Right cardiac atrium (tissue), 5 donors: ENCODE results near the gene PMF1. TPM values are rescaled to one million over a fixed set of nuclear protein-coding genes. Genes with fewer than 3 reads are reported as not detected.

Source experiments
- ATAC-seq, 2 donors: fragments of 200-7000 bp; cut with Tn5 transposase; one replicate each; pipeline versions ENCODE4 v1.8.0 to v1.9.1; 2020; ENCODE audit warnings: moderate library complexity in 2 of 2, mild to moderate bottlenecking in 1 of 2
- DNase-seq, 3 donors: peaks; one replicate each; pipeline ENCODE4 v3.0.0-alpha.2; 2020
- H3K27ac ChIP-seq: one replicate; pipeline ENCODE4 v1.5.1; 2013; ENCODE audit warnings: mild to moderate bottlenecking, low read length, control low read depth, moderate library complexity
- H3K27me3 ChIP-seq: one replicate; pipeline ENCODE4 v1.6.1; 2013; ENCODE audit not compliant: control insufficient read depth, insufficient read depth
- H3K4me1 ChIP-seq: one replicate; pipeline ENCODE4 v1.6.1; 2013; ENCODE audit warnings: low read length; ENCODE audit not compliant: control insufficient read depth, insufficient read depth
- H3K4me3 ChIP-seq: one replicate; pipeline ENCODE4 v1.5.1; 2013; ENCODE audit warnings: low read length, control low read depth
- H3K9me3 ChIP-seq: one replicate; pipeline ENCODE4 v1.6.1; 2013; ENCODE audit warnings: low read length; ENCODE audit not compliant: control insufficient read depth
- WGBS: extraction: QIAGEN DNeasy Blood & Tissue Kit; methylation state at CpG from one replicate; pipeline ENCODE4 v1.1.7; 2013; 5-methylcytosine and 5-hydroxymethylcytosine counted together
- intact Hi-C, 4 donors: fragments of 100-400 bp; cut with DNase I; formaldehyde crosslinking; loops; one replicate each; pipeline versions ENCODE4 v1.11.0 to v1.14.0; 2022 to 2023
- long read RNA-seq, 4 donors: library from polyadenylated mRNA; unstranded; transcript quantifications; one replicate each; pipeline ENCODE4 v2.0.0, GENCODE V29; 2020 to 2021
- polyA plus RNA-seq: library from polyadenylated mRNA; stranded (reverse); fragments of 200-250 nt; gene quantifications from one replicate; pipeline ENCODE4 v1.2.3, GENCODE V29; 2013
- total RNA-seq, 4 donors: library from RNA; stranded (reverse); fragmentation: NEBNext Ultra II Directional; extraction: Animal tissue kit (Norgen Biotek cat#: 25700); gene quantifications; one replicate each; pipeline ENCODE4 v1.2.1, GENCODE V29; 2021
- donor health status: healthy with polysubstance abuse.
- donor health status: DM: no; HTN: yes; CAD: no.
- donor health status: DM: no; HTN: no; CAD: no.
- donor health status: DM: no; HTN: yes; CAD: no; lungs with severe emphysema.
- donor health status: DM: yes; HTN: yes; CAD: no.

Gene PMF1
- total RNA-seq (10 to 100 TPM; 55.3 to 62.9 (median 59.5) TPM), polyA plus RNA-seq (93.6 TPM)
- long read RNA-seq, donor 1, transcript PMF1-202 (5 exons, 1,068 nt): major isoform, 33 of 35 reads
- long read RNA-seq, donor 1, partial matches to known transcripts: 2 of 35 reads
- long read RNA-seq, donor 1, other reads (novel, unspliced or antisense): 0 of 35 reads
- long read RNA-seq, donor 2, transcript PMF1-202 (5 exons, 1,068 nt): major isoform, 8 of 12 reads
- long read RNA-seq, donor 2, partial matches to known transcripts: 3 of 12 reads
- long read RNA-seq, donor 2, other reads (novel, unspliced or antisense): 1 of 12 reads
- long read RNA-seq, donor 3, transcript PMF1-202 (5 exons, 1,068 nt): major isoform, 30 of 33 reads
- long read RNA-seq, donor 3, partial matches to known transcripts: 0 of 33 reads
- long read RNA-seq, donor 3, other reads (novel, unspliced or antisense): 1 of 33 reads
- long read RNA-seq, donor 4, transcript PMF1-202 (5 exons, 1,068 nt): major isoform, 8 of 13 reads
- long read RNA-seq, donor 4, partial matches to known transcripts: 4 of 13 reads
- long read RNA-seq, donor 4, other reads (novel, unspliced or antisense): 1 of 13 reads

DNA sequence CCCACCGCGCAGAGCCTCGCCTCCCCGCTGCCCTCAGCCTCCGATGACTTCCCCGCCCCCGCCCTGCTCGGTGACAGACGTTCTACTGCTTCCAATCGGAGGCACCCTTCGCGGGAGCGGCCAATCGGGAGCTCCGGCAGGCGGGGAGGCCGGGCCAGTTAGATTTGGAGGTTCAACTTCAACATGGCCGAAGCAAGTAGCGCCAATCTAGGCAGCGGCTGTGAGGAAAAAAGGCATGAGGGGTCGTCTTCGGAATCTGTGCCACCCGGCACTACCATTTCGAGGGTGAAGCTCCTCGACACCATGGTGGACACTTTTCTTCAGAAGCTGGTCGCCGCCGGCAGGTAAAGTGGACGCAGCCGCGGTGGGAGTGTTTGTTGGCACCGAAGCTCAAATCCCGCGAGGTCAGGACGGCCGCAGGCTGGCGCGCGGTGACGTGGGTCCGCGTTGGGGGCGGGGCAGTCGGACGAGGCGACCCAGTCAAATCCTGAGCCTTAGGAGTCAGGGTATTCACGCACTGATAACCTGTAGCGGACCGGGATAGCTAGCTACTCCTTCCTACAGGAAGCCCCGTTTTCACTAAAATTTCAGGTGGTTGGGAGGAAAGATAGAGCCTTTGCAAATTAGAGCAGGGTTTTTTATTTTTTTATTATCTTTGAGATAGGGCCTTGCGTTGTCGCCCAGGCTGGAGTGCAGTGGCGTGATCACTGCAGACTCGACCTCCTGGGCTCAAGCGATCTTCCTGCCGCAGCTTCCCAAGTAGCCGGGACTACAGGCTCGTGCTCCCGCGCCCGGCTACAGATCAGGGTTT lies at the start of gene PMF1:
PMF1 (plus strand) TSS at position 175 of the 811 bp plus-strand sequence; CDS start at position 184, 9 bp downstream.
- ATAC-seq: peak; percentile 98

DNA sequence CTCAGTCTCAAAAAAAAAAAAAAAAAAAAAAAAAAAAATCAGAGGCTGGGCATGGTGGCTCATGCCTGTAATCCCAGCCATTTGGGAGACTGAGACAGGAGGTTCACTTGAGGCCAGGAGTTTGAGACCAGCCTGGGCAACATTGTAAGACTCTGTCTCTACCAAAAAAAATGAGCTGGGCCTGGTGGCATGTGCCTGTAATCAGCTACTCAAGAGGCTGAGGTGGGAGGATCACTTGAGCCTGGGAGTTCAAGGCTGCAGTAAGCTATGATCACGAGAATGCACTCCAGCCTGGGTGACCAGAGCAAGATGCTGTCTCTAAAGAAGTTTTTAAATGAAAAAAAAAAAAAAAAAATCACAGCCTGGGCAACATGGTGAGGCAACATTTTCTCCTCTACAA lies 49.1 kb upstream of the PMF1 start:
- ATAC-seq: no peak
- 94% methylated on average over 1 of the region's 1 CpG for WGBS
- no peak overlapping the region for H3K27ac ChIP-seq
- no peaks in the 10 kb centered on the region for H3K9me3 ChIP-seq
- intact Hi-C loops: loop anchor here in 1 of 4 donors (2.0 kb wide), 1 partner anchor 29 kb away; no protein-coding TSS in a partner anchor
- no peak overlapping the region for H3K4me3 ChIP-seq
- H3K27me3 ChIP-seq: no peaks in the 10 kb centered on the region
- no peak for DNase-seq
- H3K4me1 ChIP-seq: peaks cover 7% of the 10 kb centered on the region

More for the DNA sequence above, at the start of gene PMF1:
- Histone ChIP-seq H3K27ac (peak within 1 kb of the TSS; percentile 93), H3K4me3 (peak within 1 kb of the TSS; percentile 30), H3K9me3 (no peaks in the 10 kb centered on the region), H3K27me3 (no peaks in the 10 kb centered on the region), H3K4me1 (peaks cover 2% of the 10 kb centered on the region)
- peak; percentile 97 to 99 (median 98) for DNase-seq
- under 1% methylated on average over 61 of the region's 61 CpGs for WGBS
- intact Hi-C loops: no loop called here

DNA sequence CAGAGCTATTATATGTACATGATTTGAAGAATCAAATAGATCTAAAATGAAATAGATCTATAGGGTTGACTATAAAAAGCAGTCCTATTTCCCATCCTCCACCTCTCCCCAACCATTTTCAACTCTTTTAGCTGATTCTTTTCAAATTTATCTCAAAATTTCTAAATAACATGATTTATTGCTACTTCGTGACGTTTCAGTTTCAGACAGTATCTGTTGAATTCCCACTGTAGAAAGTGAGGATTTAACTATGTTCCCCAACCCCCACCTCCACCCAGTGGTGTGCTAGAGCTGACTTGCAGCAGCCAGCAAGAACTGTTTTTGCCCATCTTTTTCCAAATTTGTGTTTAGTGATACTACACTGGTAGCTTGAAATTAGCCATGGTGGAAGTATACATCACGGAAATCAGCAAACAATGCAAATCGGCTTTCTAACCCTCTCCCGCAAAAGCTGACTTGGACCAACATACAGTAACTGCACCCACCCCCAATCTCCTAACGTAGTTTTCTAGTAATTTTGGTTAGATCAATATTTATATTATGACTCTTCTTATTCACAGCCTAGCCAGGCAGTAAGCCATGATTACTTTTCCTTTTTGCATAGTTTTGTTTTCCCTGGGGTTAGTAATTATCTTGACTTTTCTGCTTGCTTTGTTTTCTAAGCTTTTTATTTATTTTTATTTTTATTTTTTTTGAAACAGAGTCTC lies 48.5 kb upstream of the PMF1 start:
- no peak overlapping the region for H3K4me3 ChIP-seq
- DNase-seq (no peak), ATAC-seq (no peak)
- intact Hi-C loops: no loop called here
- 80% methylated on average over 6 of the region's 6 CpGs for WGBS
- no peak overlapping the region for H3K27ac ChIP-seq
- H3K9me3 ChIP-seq: no peaks in the 10 kb centered on the region
- peaks cover 7% of the 10 kb centered on the region for H3K4me1 ChIP-seq
- no peaks in the 10 kb centered on the region for H3K27me3 ChIP-seq

DNA sequence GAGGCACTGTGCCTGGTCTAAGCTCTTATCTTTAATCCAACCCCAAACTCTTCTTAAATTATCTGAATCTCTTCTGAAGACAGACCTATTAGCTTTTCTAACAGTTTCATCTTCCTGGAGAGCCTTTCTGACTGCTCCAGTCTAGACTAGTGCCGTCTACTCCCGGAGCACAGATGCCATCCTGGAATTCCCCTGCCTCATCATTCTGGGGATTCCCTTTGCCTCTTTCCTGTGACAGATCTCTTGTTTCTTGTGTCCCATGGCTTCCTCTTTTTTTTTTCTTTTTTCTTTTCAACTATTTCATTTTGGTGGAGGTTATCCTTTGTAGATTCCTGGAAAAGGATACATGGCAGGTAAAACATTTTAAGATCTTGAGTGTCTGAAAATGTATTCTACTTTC lies 47.7 kb upstream of the PMF1 start:
- peaks cover 7% of the 10 kb centered on the region for H3K4me1 ChIP-seq
- no peaks in the 10 kb centered on the region for H3K27me3 ChIP-seq
- no peak overlapping the region for H3K4me3 ChIP-seq
- ATAC-seq (no peak), DNase-seq (no peak)
- no peaks in the 10 kb centered on the region for H3K9me3 ChIP-seq
- 62% methylated on average over 2 of the region's 2 CpGs for WGBS
- intact Hi-C loops: no loop called here
- no peak overlapping the region for H3K27ac ChIP-seq

GRCh38 chr1:156167536-156167935 lies 45.3 kb upstream of the PMF1 start:
- Histone ChIP-seq H3K4me3 (no peak overlapping the region), H3K9me3 (no peaks in the 10 kb centered on the region), H3K4me1 (peaks cover 3% of the 10 kb centered on the region), H3K27me3 (no peaks in the 10 kb centered on the region), H3K27ac (no peak overlapping the region)
- ATAC-seq: no peak
- no peak for DNase-seq
- intact Hi-C loops: no loop called here
- WGBS: 52% methylated on average over 5 of the region's 5 CpGs

GRCh38 chr1:156172696-156173470 lies 39.9 kb upstream of the PMF1 start:
- no peaks in the 10 kb centered on the region for H3K4me1 ChIP-seq
- H3K9me3 ChIP-seq: no peaks in the 10 kb centered on the region
- DNase-seq: no peak
- H3K27ac ChIP-seq: no peak overlapping the region
- 80% methylated on average over 9 of the region's 9 CpGs for WGBS
- no peak for ATAC-seq
- H3K27me3 ChIP-seq: no peaks in the 10 kb centered on the region
- intact Hi-C loops: no loop called here
- no peak overlapping the region for H3K4me3 ChIP-seq

GRCh38 chr1:156176610-156177210 lies 36.1 kb upstream of the PMF1 start:
- Histone ChIP-seq H3K4me3 (no peak overlapping the region), H3K9me3 (no peaks in the 10 kb centered on the region), H3K4me1 (no peaks in the 10 kb centered on the region), H3K27ac (no peak overlapping the region), H3K27me3 (no peaks in the 10 kb centered on the region)
- ATAC-seq (peak in 1 of 2 donors; percentile 9), DNase-seq (no peak)
- WGBS: 82% methylated on average over 12 of the region's 12 CpGs
- intact Hi-C loops: no loop called here

- no peaks in the 10 kb centered on the region for H3K9me3 ChIP-seq
- H3K27ac ChIP-seq: no peak overlapping the region
- H3K27me3 ChIP-seq: no peaks in the 10 kb centered on the region
- WGBS: 64% methylated on average over 7 of the region's 7 CpGs
- no peaks in the 10 kb centered on the region for H3K4me1 ChIP-seq
- DNase-seq: no peak
- H3K4me3 ChIP-seq: no peak overlapping the region
- intact Hi-C loops: no loop called here
- no peak for ATAC-seq
Observed at GRCh38 chr1:156177919-156178654, 34.7 kb upstream of the PMF1 start.

DNA sequence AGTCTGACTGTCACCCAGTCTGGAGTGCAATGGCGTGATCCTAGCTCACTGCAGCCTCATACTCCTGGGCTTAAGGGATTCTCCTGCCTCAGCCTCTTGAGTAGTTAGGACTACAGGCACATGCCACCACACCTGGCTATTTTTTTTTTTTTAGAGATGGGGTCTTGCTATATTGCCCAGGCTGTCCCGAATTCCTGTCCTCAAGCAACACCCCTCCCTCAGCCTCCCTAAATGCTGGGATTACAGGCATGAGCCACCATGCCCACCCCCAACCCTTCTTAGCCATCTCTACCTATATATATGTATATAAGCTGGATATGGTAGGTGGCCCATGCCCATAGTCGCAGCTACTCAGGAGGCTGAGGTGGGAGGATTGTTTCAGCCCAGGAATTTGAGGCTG lies 32.3 kb upstream of the PMF1 start:
- H3K27me3 ChIP-seq: no peaks in the 10 kb centered on the region
- no peaks in the 10 kb centered on the region for H3K9me3 ChIP-seq
- no peak overlapping the region for H3K4me3 ChIP-seq
- H3K27ac ChIP-seq: no peak overlapping the region
- H3K4me1 ChIP-seq: no peaks in the 10 kb centered on the region
- no peak for DNase-seq
- intact Hi-C loops: no loop called here
- 96% methylated on average over 3 of the region's 3 CpGs for WGBS
- no peak for ATAC-seq
